Umbilical cord (tissue), 1 donor: ENCODE data around the gene SRRD. TPM values are rescaled to one million over a fixed set of nuclear protein-coding genes. Genes with fewer than 3 reads are reported as not detected.

Source experiments
- total RNA-seq: library from RNA; depleted of rRNA; stranded (reverse); fragments of >200 nt; gene quantifications from one replicate; pipeline ENCODE4 v1.2.3, GENCODE V29; 2014; ENCODE audit warnings: low replicate concordance; ENCODE audit not compliant: insufficient read depth

The SRRD gene
- total RNA-seq, 1 donor from 2014 or later: 3.6 TPM

Other genes starting within 250 kb of the SRRD start
- 1.7 TPM for gene ASPHD2, start 54.6 kb upstream of the SRRD start, total RNA-seq
- 39.7 TPM for gene HPS4, start 94 bp upstream of the SRRD start, total RNA-seq
- 42.6 TPM for gene TFIP11, start 28.6 kb downstream of the SRRD start, total RNA-seq
- gene TPST2, start 106.3 kb downstream of the SRRD start, total RNA-seq: 9.9 TPM
- gene CRYBB1, start 134.2 kb downstream of the SRRD start, total RNA-seq: 0.72 TPM
- gene CRYBA4, start 138.1 kb downstream of the SRRD start, total RNA-seq: not detected
- gene MIAT, start 173.7 kb downstream of the SRRD start, total RNA-seq: 3.6 TPM